Measurements from ENCODE around the gene ZNF280A. TPM values are rescaled to one million over a fixed set of nuclear protein-coding genes. Genes with fewer than 3 reads are reported as not detected.

The ZNF280A gene
- total and polyA plus RNA-seq, 2 of the 8 experiments (the other 6 are each of a cell fraction or from before 2014, with no cell fraction given) = 0.09 to 0.61 TPM

GRCh38 chr22:22553735-22554586, 33.9 kb upstream of the ZNF280A start (continued):
- TF ChIP-seq, protein P1, sequence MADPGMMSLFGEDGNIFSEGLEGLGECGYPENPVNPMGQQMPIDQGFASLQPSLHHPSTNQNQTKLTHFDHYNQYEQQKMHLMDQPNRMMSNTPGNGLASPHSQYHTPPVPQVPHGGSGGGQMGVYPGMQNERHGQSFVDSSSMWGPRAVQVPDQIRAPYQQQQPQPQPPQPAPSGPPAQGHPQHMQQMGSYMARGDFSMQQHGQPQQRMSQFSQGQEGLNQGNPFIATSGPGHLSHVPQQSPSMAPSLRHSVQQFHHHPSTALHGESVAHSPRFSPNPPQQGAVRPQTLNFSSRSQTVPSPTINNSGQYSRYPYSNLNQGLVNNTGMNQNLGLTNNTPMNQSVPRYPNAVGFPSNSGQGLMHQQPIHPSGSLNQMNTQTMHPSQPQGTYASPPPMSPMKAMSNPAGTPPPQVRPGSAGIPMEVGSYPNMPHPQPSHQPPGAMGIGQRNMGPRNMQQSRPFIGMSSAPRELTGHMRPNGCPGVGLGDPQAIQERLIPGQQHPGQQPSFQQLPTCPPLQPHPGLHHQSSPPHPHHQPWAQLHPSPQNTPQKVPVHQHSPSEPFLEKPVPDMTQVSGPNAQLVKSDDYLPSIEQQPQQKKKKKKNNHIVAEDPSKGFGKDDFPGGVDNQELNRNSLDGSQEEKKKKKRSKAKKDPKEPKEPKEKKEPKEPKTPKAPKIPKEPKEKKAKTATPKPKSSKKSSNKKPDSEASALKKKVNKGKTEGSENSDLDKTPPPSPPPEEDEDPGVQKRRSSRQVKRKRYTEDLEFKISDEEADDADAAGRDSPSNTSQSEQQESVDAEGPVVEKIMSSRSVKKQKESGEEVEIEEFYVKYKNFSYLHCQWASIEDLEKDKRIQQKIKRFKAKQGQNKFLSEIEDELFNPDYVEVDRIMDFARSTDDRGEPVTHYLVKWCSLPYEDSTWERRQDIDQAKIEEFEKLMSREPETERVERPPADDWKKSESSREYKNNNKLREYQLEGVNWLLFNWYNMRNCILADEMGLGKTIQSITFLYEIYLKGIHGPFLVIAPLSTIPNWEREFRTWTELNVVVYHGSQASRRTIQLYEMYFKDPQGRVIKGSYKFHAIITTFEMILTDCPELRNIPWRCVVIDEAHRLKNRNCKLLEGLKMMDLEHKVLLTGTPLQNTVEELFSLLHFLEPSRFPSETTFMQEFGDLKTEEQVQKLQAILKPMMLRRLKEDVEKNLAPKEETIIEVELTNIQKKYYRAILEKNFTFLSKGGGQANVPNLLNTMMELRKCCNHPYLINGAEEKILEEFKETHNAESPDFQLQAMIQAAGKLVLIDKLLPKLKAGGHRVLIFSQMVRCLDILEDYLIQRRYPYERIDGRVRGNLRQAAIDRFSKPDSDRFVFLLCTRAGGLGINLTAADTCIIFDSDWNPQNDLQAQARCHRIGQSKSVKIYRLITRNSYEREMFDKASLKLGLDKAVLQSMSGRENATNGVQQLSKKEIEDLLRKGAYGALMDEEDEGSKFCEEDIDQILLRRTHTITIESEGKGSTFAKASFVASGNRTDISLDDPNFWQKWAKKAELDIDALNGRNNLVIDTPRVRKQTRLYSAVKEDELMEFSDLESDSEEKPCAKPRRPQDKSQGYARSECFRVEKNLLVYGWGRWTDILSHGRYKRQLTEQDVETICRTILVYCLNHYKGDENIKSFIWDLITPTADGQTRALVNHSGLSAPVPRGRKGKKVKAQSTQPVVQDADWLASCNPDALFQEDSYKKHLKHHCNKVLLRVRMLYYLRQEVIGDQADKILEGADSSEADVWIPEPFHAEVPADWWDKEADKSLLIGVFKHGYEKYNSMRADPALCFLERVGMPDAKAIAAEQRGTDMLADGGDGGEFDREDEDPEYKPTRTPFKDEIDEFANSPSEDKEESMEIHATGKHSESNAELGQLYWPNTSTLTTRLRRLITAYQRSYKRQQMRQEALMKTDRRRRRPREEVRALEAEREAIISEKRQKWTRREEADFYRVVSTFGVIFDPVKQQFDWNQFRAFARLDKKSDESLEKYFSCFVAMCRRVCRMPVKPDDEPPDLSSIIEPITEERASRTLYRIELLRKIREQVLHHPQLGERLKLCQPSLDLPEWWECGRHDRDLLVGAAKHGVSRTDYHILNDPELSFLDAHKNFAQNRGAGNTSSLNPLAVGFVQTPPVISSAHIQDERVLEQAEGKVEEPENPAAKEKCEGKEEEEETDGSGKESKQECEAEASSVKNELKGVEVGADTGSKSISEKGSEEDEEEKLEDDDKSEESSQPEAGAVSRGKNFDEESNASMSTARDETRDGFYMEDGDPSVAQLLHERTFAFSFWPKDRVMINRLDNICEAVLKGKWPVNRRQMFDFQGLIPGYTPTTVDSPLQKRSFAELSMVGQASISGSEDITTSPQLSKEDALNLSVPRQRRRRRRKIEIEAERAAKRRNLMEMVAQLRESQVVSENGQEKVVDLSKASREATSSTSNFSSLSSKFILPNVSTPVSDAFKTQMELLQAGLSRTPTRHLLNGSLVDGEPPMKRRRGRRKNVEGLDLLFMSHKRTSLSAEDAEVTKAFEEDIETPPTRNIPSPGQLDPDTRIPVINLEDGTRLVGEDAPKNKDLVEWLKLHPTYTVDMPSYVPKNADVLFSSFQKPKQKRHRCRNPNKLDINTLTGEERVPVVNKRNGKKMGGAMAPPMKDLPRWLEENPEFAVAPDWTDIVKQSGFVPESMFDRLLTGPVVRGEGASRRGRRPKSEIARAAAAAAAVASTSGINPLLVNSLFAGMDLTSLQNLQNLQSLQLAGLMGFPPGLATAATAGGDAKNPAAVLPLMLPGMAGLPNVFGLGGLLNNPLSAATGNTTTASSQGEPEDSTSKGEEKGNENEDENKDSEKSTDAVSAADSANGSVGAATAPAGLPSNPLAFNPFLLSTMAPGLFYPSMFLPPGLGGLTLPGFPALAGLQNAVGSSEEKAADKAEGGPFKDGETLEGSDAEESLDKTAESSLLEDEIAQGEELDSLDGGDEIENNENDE (IDR thresholded peaks at IDR 0.05; ENCODE audit: insufficient replicate concordance, low read length) = no peak
- TF ChIP-seq RBBP5 (IDR thresholded peaks at IDR 0.05; ENCODE audit: borderline replicate concordance, low read depth, low read length) (no peak), CHD1 (IDR thresholded peaks at IDR 0.05; ENCODE audit: low read depth, low read length) (no peak), TAF1 (IDR thresholded peaks at IDR 0.05; ENCODE audit: low read depth, low read length) (no peak), RXRA (IDR thresholded peaks at IDR 0.05; ENCODE audit: insufficient read depth, low read depth, low read length) (no peak), BRCA1 (IDR thresholded peaks at IDR 0.05; ENCODE audit: low read depth, low read length) (no peak), CBX5 (IDR thresholded peaks at IDR 0.05; ENCODE audit: low read depth, low read length) (no peak), CHD2 (IDR thresholded peaks at IDR 0.05; ENCODE audit: low read length) (no peak), EP300 (IDR thresholded peaks at IDR 0.05; ENCODE audit: borderline replicate concordance in 1 of 2, low read depth in 2 of 2, low read length in 2 of 2) (no peak), SP2 (IDR thresholded peaks at IDR 0.05; ENCODE audit: low read length) (no peak), YY1 (IDR thresholded peaks at IDR 0.05; ENCODE audit: low read depth, low read length) (no peak)

Measured in H1 (cell line).